ENCODE measurements around the gene MCC.

DNA sequence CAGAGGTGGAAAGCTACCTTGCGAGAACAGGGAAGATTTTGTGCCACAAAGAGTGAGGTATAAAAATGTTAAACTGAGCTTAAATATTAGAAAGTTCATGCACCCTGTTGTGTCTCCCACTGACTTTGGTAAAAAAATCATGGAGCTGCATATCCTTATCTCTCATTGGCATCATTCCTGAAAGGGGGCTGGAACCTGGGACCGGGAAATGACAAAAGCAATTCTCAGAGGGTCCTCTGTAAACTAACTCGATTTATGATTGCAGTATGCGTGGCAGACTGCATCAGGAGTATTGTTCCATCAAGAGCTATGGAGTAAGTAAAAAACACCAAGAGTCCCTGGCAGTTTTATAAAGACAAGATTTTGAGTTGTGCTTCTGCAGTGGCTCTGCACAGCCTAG lies 362.9 kb downstream of the MCC start:
- TF ChIP-seq, protein P1, sequence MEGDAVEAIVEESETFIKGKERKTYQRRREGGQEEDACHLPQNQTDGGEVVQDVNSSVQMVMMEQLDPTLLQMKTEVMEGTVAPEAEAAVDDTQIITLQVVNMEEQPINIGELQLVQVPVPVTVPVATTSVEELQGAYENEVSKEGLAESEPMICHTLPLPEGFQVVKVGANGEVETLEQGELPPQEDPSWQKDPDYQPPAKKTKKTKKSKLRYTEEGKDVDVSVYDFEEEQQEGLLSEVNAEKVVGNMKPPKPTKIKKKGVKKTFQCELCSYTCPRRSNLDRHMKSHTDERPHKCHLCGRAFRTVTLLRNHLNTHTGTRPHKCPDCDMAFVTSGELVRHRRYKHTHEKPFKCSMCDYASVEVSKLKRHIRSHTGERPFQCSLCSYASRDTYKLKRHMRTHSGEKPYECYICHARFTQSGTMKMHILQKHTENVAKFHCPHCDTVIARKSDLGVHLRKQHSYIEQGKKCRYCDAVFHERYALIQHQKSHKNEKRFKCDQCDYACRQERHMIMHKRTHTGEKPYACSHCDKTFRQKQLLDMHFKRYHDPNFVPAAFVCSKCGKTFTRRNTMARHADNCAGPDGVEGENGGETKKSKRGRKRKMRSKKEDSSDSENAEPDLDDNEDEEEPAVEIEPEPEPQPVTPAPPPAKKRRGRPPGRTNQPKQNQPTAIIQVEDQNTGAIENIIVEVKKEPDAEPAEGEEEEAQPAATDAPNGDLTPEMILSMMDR (IDR thresholded peaks at IDR 0.05; ENCODE audit: poor library complexity), result no peak
- no peak for TF ChIP-seq EZH2 (IDR thresholded peaks at IDR 0.05; ENCODE audit: borderline replicate concordance)
- no peak for TF ChIP-seq EZH2phosphoT487 (IDR thresholded peaks at IDR 0.05; ENCODE audit: low read depth, severe bottlenecking, unreplicated experiment)

All from hepatocyte (in vitro differentiated cells).